Body of pancreas (tissue), 4 donors: ENCODE results near the gene KIF1A. TPM values are rescaled to one million over a fixed set of nuclear protein-coding genes. Genes with fewer than 3 reads are reported as not detected.

Experiments
- ATAC-seq: fragments of 150-250 bp; one replicate; pipeline ENCODE4 v1.9.1; 2016
- DNase-seq, 4 donors: peaks; one replicate each; pipeline ENCODE4 v3.0.0-alpha.2; 2019
- H3K27ac ChIP-seq, 4 donors: fragments of 200-600 bp; sonication (generic); 1 replicate in 3 of 4; 2 replicates in 1 of 4; pipeline versions ENCODE4 v1.5.1 to v1.6.1; 2016 to 2019; ENCODE audit warnings: mild to moderate bottlenecking in 1 of 4, mixed read lengths in 1 of 4, moderate library complexity in 1 of 4
- H3K27me3 ChIP-seq, 2 donors: fragments of 200-600 bp; sonication (generic); one replicate each; pipeline ENCODE4 v1.6.0; 2016; ENCODE audit warnings: mild to moderate bottlenecking in 1 of 2
- H3K36me3 ChIP-seq, 2 donors: fragments of 200-600 bp; sonication (generic); replicated peaks in 1 of 2; 2 replicates each; pipeline ENCODE4 v1.5.1; 2016; ENCODE audit warnings: low read depth in 2 of 2; ENCODE audit not compliant: insufficient read depth in 1 of 2
- H3K4me1 ChIP-seq: fragments of 200-600 bp; sonication (generic); one replicate; pipeline ENCODE4 v1.6.0; 2016
- H3K4me3 ChIP-seq, 2 donors: fragments of 200-600 bp; sonication (generic); 1 replicate in 1 of 2; 2 replicates in 1 of 2; pipeline ENCODE4 v1.5.1; 2016 to 2019
- H3K9me3 ChIP-seq, 3 donors: fragments of 200-600 bp; sonication (generic); 1 replicate in 2 of 3; 2 replicates in 1 of 3; pipeline ENCODE4 v1.5.1; 2016
- CTCF ChIP-seq, 7 experiments: fragments of 450-650 bp in 4 of 7; fragments of 200-600 bp in 3 of 7; sonication (generic) in 3 of 7; IDR thresholded peaks; one replicate each; pipeline ENCODE4 v1.5.1; 2016 to 2019; ENCODE audit warnings: antibody characterized with exemption in 7 of 7
- POLR2A ChIP-seq, 3 donors: fragments of 450-650 bp; IDR thresholded peaks; one replicate each; pipeline ENCODE4 v1.6.1; 2016; ENCODE audit warnings: antibody characterized with exemption in 3 of 3, mild to moderate bottlenecking in 2 of 3
- WGBS, 2 donors: methylation state at CpG; one replicate each; pipeline ENCODE4 v1.1.5; 2017; 5-methylcytosine and 5-hydroxymethylcytosine counted together
- intact Hi-C: fragments of 100-400 bp; cut with DNase I; formaldehyde crosslinking; loops from one replicate; pipeline ENCODE4 v1.15.1; 2023
- total RNA-seq, 2 donors: library from RNA; depleted of rRNA; stranded (reverse); fragments of >200 nt; gene quantifications; one replicate each; pipeline ENCODE4 v1.1.0, GENCODE V29; 2016

KIF1A gene
- total RNA-seq, 2 donors from 2014 or later, result 51.9 to 79.1 TPM

- Histone ChIP-seq H3K4me3 (no peak overlapping the region), H3K27me3 (no peaks in the 10 kb centered on the region), H3K9me3 (no peaks in the 10 kb centered on the region), H3K36me3 (no peaks in the 10 kb centered on the region), H3K27ac (no peak overlapping the region), H3K4me1 (peaks cover 4% of the 10 kb centered on the region)
- ATAC-seq (no peak), DNase-seq (peak in 1 of 4 donors; percentile 5)
- TF ChIP-seq CTCF (IDR thresholded peaks at IDR 0.05) (no peak), POLR2A (IDR thresholded peaks at IDR 0.05) (no peak)
- intact Hi-C loops, result no loop called here
- 93 to 97% methylated on average over 9 to 14 of the region's 14 CpGs for WGBS, 2 donors
Observed at GRCh38 chr2:240797500-240797895, 22.5 kb downstream of the KIF1A start.

- Histone ChIP-seq H3K27ac (no peak overlapping the region), H3K4me1 (peaks cover 4% of the 10 kb centered on the region), H3K36me3 (no peaks in the 10 kb centered on the region), H3K9me3 (no peaks in the 10 kb centered on the region), H3K27me3 (no peaks in the 10 kb centered on the region), H3K4me3 (no peak overlapping the region)
- WGBS, 2 donors, result 87 to 91% methylated on average over 11 to 19 of the region's 19 CpGs
- ATAC-seq (no peak), DNase-seq (peak in 2 of 4 donors; percentile 3)
- TF ChIP-seq POLR2A (IDR thresholded peaks at IDR 0.05), result no peak
- no peak for TF ChIP-seq CTCF (IDR thresholded peaks at IDR 0.05)
- intact Hi-C loops, result no loop called here
Observed at GRCh38 chr2:240796543-240797499, 23.2 kb downstream of the KIF1A start.

- no peak for ATAC-seq
- no peak overlapping the region for H3K4me3 ChIP-seq
- no peak overlapping the region for H3K27ac ChIP-seq
- no peaks in the 10 kb centered on the region for H3K27me3 ChIP-seq
- peaks cover 4% of the 10 kb centered on the region for H3K4me1 ChIP-seq
- H3K9me3 ChIP-seq, result no peaks in the 10 kb centered on the region
- 90 to 91% methylated on average over 7 to 21 of the region's 21 CpGs for WGBS, 2 donors
- no peaks in the 10 kb centered on the region for H3K36me3 ChIP-seq
- intact Hi-C loops, result no loop called here
- no peak for DNase-seq
- no peak for TF ChIP-seq POLR2A (IDR thresholded peaks at IDR 0.05)
- TF ChIP-seq CTCF (IDR thresholded peaks at IDR 0.05), result no peak
Observed at GRCh38 chr2:240795916-240796510, 24.0 kb downstream of the KIF1A start.

GRCh38 chr2:240795454-240795853 is 24.6 kb downstream of the KIF1A start:
- H3K9me3 ChIP-seq, result no peaks in the 10 kb centered on the region
- H3K4me1 ChIP-seq, result peaks cover 4% of the 10 kb centered on the region
- H3K27ac ChIP-seq, result no peak overlapping the region
- no peaks in the 10 kb centered on the region for H3K36me3 ChIP-seq
- intact Hi-C loops, result no loop called here
- no peak for DNase-seq
- no peaks in the 10 kb centered on the region for H3K27me3 ChIP-seq
- no peak overlapping the region for H3K4me3 ChIP-seq
- TF ChIP-seq POLR2A (IDR thresholded peaks at IDR 0.05), result no peak
- no peak for TF ChIP-seq CTCF (IDR thresholded peaks at IDR 0.05)
- WGBS, 2 donors, result 92% methylated on average over 11 of the region's 11 CpGs; no CpG with 5 or more reads in 1 of the 2 donors
- ATAC-seq, result no peak
